A549 (cell line): ENCODE measurements around the gene TEX9. TPM values are rescaled to one million over a fixed set of nuclear protein-coding genes. Genes with fewer than 3 reads are reported as not detected.

Experiments used
- ATAC-seq, 2 experiments: fragments of 200-7000 bp in 1 of 2; fragments of >200 bp in 1 of 2; cut with Nextera tagmentation in 1 of 2; cut with Tn5 transposase in 1 of 2; 3 replicates each; pipeline versions ENCODE4 v1.8.0 to v1.9.1; 2018 to 2020; ENCODE audit warnings: mild to moderate bottlenecking in 1 of 2, moderate library complexity in 1 of 2
- CTCF ChIA-PET: fragments of 300-600 bp; sonication (Branson Sonifier 250); formaldehyde crosslinking; extraction: SDS; loops from one replicate; lab custom pipeline; 2021; ENCODE audit warnings: antibody characterized with exemption, inconsistent platforms; lab: Yijun Ruan, JAX
- POLR2A ChIA-PET: fragments of 350-600 bp; formaldehyde crosslinking; extraction: SDS; loops from one replicate; lab custom pipeline; 2021; ENCODE audit warnings: antibody characterized with exemption, inconsistent platforms; lab: Yijun Ruan, JAX
- DNase-seq, 2 experiments: peaks; one replicate each; pipeline versions ENCODE4 v3.0.0 to v3.0.0-alpha.2; 2011 to 2016; ENCODE audit warnings: low read depth in 1 of 2, low spot score in 1 of 2
- FAIRE-seq: peaks from 2 replicates; lab custom pipeline; 2011; peaks lifted over from hg19 to GRCh38; lab: Jason Lieb, UNC
- H3K27ac ChIP-seq, 2 experiments: fragments of >200 bp; sonication (Bioruptor Twin); formaldehyde crosslinking; 3 replicates each; pipeline ENCODE4 v1.5.1; 2016 to 2017
- H3K4me1 ChIP-seq: fragments of >200 bp; sonication (Bioruptor Twin); formaldehyde crosslinking; 3 replicates; pipeline ENCODE4 v1.6.1; 2016
- H3K4me2 ChIP-seq: fragments of >200 bp; sonication (Bioruptor Twin); formaldehyde crosslinking; 3 replicates; pipeline ENCODE4 v1.6.1; 2016
- H3K4me3 ChIP-seq: fragments of >200 bp; sonication (Bioruptor Twin); formaldehyde crosslinking; 3 replicates; pipeline ENCODE4 v1.5.1; 2016
- H3K9me3 ChIP-seq: fragments of >200 bp; sonication (Bioruptor Twin); formaldehyde crosslinking; 3 replicates; pipeline ENCODE4 v1.6.1; 2016
- BCL3 ChIP-seq: fragments of >200 bp; sonication (Bioruptor Twin); formaldehyde crosslinking; IDR thresholded peaks from 3 replicates; pipeline ENCODE4 v1.6.1; 2016
- BHLHE40 ChIP-seq: IDR thresholded peaks from 2 replicates; pipeline ENCODE4 v1.6.1; 2012; ENCODE audit warnings: low read depth, low read length, inconsistent platforms
- CBX8 ChIP-seq: fragments of 200-600 bp; sonication (generic); IDR thresholded peaks from 2 replicates; pipeline ENCODE4 v1.6.1; 2016
- CHD2 ChIP-seq: fragments of 150-350 bp; IDR thresholded peaks from 2 replicates; pipeline ENCODE4 v1.6.1; 2014; ENCODE audit warnings: low read length; ENCODE audit not compliant: partially characterized antibody
- CHD4 ChIP-seq: fragments of 200-600 bp; sonication (generic); IDR thresholded peaks from 2 replicates; pipeline ENCODE4 v1.6.1; 2016; ENCODE audit warnings: antibody characterized with exemption, mild to moderate bottlenecking, borderline replicate concordance
- CTCF ChIP-seq: fragments of >200 bp; sonication (Bioruptor Twin); formaldehyde crosslinking; IDR thresholded peaks from 3 replicates; pipeline ENCODE4 v1.5.1; 2016
- E2F6 ChIP-seq: IDR thresholded peaks from 2 replicates; pipeline ENCODE4 v1.6.1; 2012; ENCODE audit warnings: low read depth, borderline replicate concordance
- EHMT2 ChIP-seq: fragments of 200-600 bp; sonication (generic); IDR thresholded peaks from 2 replicates; pipeline ENCODE4 v1.6.1; 2016; ENCODE audit warnings: antibody characterized with exemption, low read depth, mild to moderate bottlenecking, moderate library complexity
- ELK1 ChIP-seq: fragments of 150-350 bp; IDR thresholded peaks from 2 replicates; pipeline ENCODE4 v1.6.1; 2014; ENCODE audit warnings: low read depth, mild to moderate bottlenecking, low read length
- FOSB ChIP-seq: fragments of 250-450 bp; sonication (Bioruptor Pico); IDR thresholded peaks from 2 replicates; pipeline ENCODE4 v1.5.0; 2020; ENCODE audit warnings: mild to moderate bottlenecking, moderate library complexity
- FOSL2 ChIP-seq, 2 experiments: fragments of 450-650 bp in 1 of 2; fragments of >200 bp in 1 of 2; sonication (Bioruptor Twin) in 1 of 2; formaldehyde crosslinking; IDR thresholded peaks; 2 replicates each; pipeline versions ENCODE4 v1.5.0 to v1.6.1; 2016 to 2020; ENCODE audit warnings: mild to moderate bottlenecking in 1 of 2, moderate library complexity in 1 of 2
- HDAC2 ChIP-seq: fragments of 200-600 bp; sonication (generic); IDR thresholded peaks from 2 replicates; pipeline ENCODE4 v1.6.1; 2016
- MAX ChIP-seq: IDR thresholded peaks from 2 replicates; pipeline ENCODE4 v1.6.1; 2012
- MAZ ChIP-seq: fragments of 150-350 bp; IDR thresholded peaks from 2 replicates; pipeline ENCODE4 v1.6.1; 2014; ENCODE audit warnings: antibody characterized with exemption, low read depth, low read length, borderline replicate concordance
- MYC ChIP-seq: IDR thresholded peaks from 2 replicates; pipeline ENCODE4 v1.6.1; 2012; ENCODE audit warnings: mild to moderate bottlenecking, inconsistent platforms, low read length, improper control_type of control experiment, borderline replicate concordance
- NPAS2 ChIP-seq: fragments of 250-450 bp; sonication (Bioruptor Pico); IDR thresholded peaks from 2 replicates; pipeline ENCODE4 v1.8.0; 2022; ENCODE audit warnings: mild to moderate bottlenecking, moderate library complexity, borderline replicate concordance
- PBX3 ChIP-seq: IDR thresholded peaks from 2 replicates; pipeline ENCODE4 v1.6.1; 2012
- POLR2AphosphoS2 ChIP-seq: conservative IDR thresholded peaks from 2 replicates; pipeline ENCODE4 v1.6.1; 2012; ENCODE audit warnings: low read length, improper control_type of control experiment, inconsistent platforms
- RAD21 ChIP-seq, 2 experiments: fragments of >200 bp in 1 of 2; sonication (Bioruptor Twin) in 1 of 2; formaldehyde crosslinking in 1 of 2; IDR thresholded peaks in 1 of 2; conservative IDR thresholded peaks in 1 of 2; 2 replicates in 1 of 2; 3 replicates in 1 of 2; pipeline ENCODE4 v1.6.1; 2012 to 2018; ENCODE audit warnings: inconsistent platforms in 1 of 2
- RFX5 ChIP-seq: fragments of 450-650 bp; IDR thresholded peaks from 2 replicates; pipeline ENCODE4 v1.7.1; 2014; ENCODE audit warnings: antibody characterized with exemption, mild to moderate bottlenecking, moderate library complexity
- USF2 ChIP-seq: fragments of 450-650 bp; IDR thresholded peaks from 2 replicates; pipeline ENCODE4 v1.6.1; 2014; ENCODE audit warnings: antibody characterized with exemption
- ZNF302 ChIP-seq: fragments of 250-450 bp; sonication (Bioruptor Pico); IDR thresholded peaks from 2 replicates; pipeline ENCODE4 v1.9.0; 2021; ENCODE audit warnings: inconsistent platforms, mild to moderate bottlenecking, moderate library complexity
- ZSCAN20 ChIP-seq: fragments of 250-450 bp; sonication (Bioruptor Pico); IDR thresholded peaks from 2 replicates; pipeline ENCODE4 v1.8.0; 2022; ENCODE audit warnings: mild to moderate bottlenecking, moderate library complexity
- WGBS: methylation state at CpG from one replicate; pipeline ENCODE4 v1.1.6; 2017; ENCODE audit errors: missing lambda C conversion rate; 5-methylcytosine and 5-hydroxymethylcytosine counted together
- polyA plus RNA-seq, 4 experiments: library from polyadenylated mRNA; depleted of rRNA in 3 of 4; stranded (reverse); fragments of >200 nt; fragmentation: RNase III in 1 of 4; extraction: RNeasy Plus Mini Kit Qiagen cat#74134 plus additional on column Dnase treatment in 1 of 4; gene quantifications; 2 replicates in 3 of 4; 3 replicates in 1 of 4; pipeline ENCODE4 v1.2.3, GENCODE V29; 2011 to 2017

TEX9 gene
- polyA plus RNA-seq, 2 of the 4 experiments (the other 2 are of a cell fraction), result 7.7 to 13.3 TPM

- TF ChIP-seq BCL3 (no peak), HDAC2 (no peak), FOSB (CRISPR knock-in tag) (no peak), CBX8 (no peak), CHD4 (no peak), USF2 (no peak), RFX5 (no peak)
- TF ChIP-seq, all 56 proteins: peak for 0
Observed at GRCh38 chr15:56356616-56357015, 8.6 kb upstream of the TEX9 start (continued).

GRCh38 chr15:56358604-56359003, 6.6 kb upstream of the TEX9 start:
- H3K9me3 ChIP-seq, result no peaks in the 10 kb centered on the region
- no peak overlapping the region for H3K4me3 ChIP-seq
- H3K4me2 ChIP-seq, result no peak overlapping the region
- FAIRE-seq (peak; percentile 77), DNase-seq (no peak), ATAC-seq (no peak)
- no peaks in the 10 kb centered on the region for H3K4me1 ChIP-seq
- H3K27ac ChIP-seq, result no peak overlapping the region
- CTCF ChIA-PET, result no interaction called here
- TF ChIP-seq CTCF, result no peak
- no peak for TF ChIP-seq EHMT2
- TF ChIP-seq MAX, result no peak
- TF ChIP-seq USF2, result no peak
- TF ChIP-seq PBX3, result no peak
- TF ChIP-seq MYC, result no peak
- 49% methylated on average over 7 of the region's 7 CpGs for WGBS
- POLR2A ChIA-PET, result no interaction called here

GRCh38 chr15:56361987-56362386, 3.2 kb upstream of the TEX9 start:
- 46% methylated on average over 1 of the region's 1 CpG for WGBS
- Histone ChIP-seq H3K4me1 (peaks cover 13% of the 10 kb centered on the region), H3K9me3 (no peaks in the 10 kb centered on the region), H3K27ac (no peak overlapping the region), H3K4me2 (no peak overlapping the region), H3K4me3 (no peak overlapping the region)
- TF ChIP-seq MAZ (no peak), RAD21 (conservative IDR thresholded peaks at IDR 0.05 in 1 of 2, IDR thresholded peaks at IDR 0.05 in 1 of 2) (no peak), MYC (no peak), ZSCAN20 (CRISPR knock-in tag) (no peak), ELK1 (no peak), CHD2 (no peak), E2F6 (no peak), POLR2AphosphoS2 (no peak), BHLHE40 (no peak), NPAS2 (CRISPR knock-in tag) (no peak), FOSL2 (IDR thresholded peaks at IDR 0.05) (no peak), FOSL2 (CRISPR knock-in tag; IDR thresholded peaks at IDR 0.05) (no peak), ZNF302 (CRISPR knock-in tag) (no peak)
- ATAC-seq (no peak), FAIRE-seq (no peak), DNase-seq (no peak)
- CTCF ChIA-PET, result no interaction called here
- POLR2A ChIA-PET, result no interaction called here
